Caco-2 (cell line): ENCODE data around the gene EMILIN1. TPM values are rescaled to one million over a fixed set of nuclear protein-coding genes. Genes with fewer than 3 reads are reported as not detected.

Experiments
- BruUV-seq: library from RNA; stranded (reverse); fragments of 400-500 nt; replicated peaks from 2 replicates; lab custom pipeline; 2021; lab: Mats Ljungman, UMichigan
- CTCF ChIA-PET: fragments of 300-600 bp; sonication (Branson Sonifier 250); formaldehyde crosslinking; loops from one replicate; lab custom pipeline; 2022; ENCODE audit warnings: antibody characterized with exemption; lab: Charles Lee
- POLR2A ChIA-PET: fragments of 300-600 bp; sonication (Branson Sonifier 250); formaldehyde crosslinking; loops from one replicate; lab custom pipeline; 2022; ENCODE audit warnings: antibody characterized with exemption; lab: Charles Lee
- DNase-seq, 2 experiments: peaks; one replicate each; pipeline versions ENCODE4 v3.0.0 to v3.0.0-alpha.2; 2020 to 2022
- H3K27me3 ChIP-seq: replicated peaks from 2 replicates; pipeline ENCODE4 v1.6.0; 2011; ENCODE audit warnings: low read length; ENCODE audit not compliant: control insufficient read depth, insufficient read depth
- H3K36me3 ChIP-seq: 2 replicates; pipeline ENCODE4 v1.5.1; 2011; ENCODE audit warnings: low read length; ENCODE audit not compliant: control insufficient read depth, insufficient read depth
- H3K4me1 ChIP-seq: fragments of 250-450 bp; sonication (Bioruptor Pico); 2 replicates; pipeline ENCODE4 v1.5.1; 2020; ENCODE audit warnings: mild to moderate bottlenecking
- H3K4me3 ChIP-seq: 2 replicates; pipeline ENCODE4 v1.5.1; 2011; ENCODE audit warnings: low read depth, mild to moderate bottlenecking, control low read depth, low read length
- H3K9me3 ChIP-seq: fragments of 250-450 bp; sonication (Bioruptor Pico); 2 replicates; pipeline ENCODE4 v1.5.1; 2020; ENCODE audit warnings: mild to moderate bottlenecking, moderate library complexity
- H3K27ac Mint-ChIP-seq: one replicate; pipeline ENCODE4 v1.8.0; 2022; ENCODE audit warnings: mixed read lengths; ENCODE audit not compliant: unreplicated experiment
- H3K27me3 Mint-ChIP-seq: one replicate; pipeline ENCODE4 v1.8.0; 2022; ENCODE audit warnings: mixed read lengths; ENCODE audit not compliant: insufficient read depth, unreplicated experiment
- H3K36me3 Mint-ChIP-seq: one replicate; pipeline ENCODE4 v1.8.0; 2022; ENCODE audit warnings: mild to moderate bottlenecking, mixed read lengths; ENCODE audit not compliant: insufficient read depth, unreplicated experiment
- H3K4me1 Mint-ChIP-seq: one replicate; pipeline ENCODE4 v1.8.0; 2022; ENCODE audit warnings: low read depth, mixed read lengths; ENCODE audit not compliant: unreplicated experiment
- H3K4me3 Mint-ChIP-seq: one replicate; pipeline ENCODE4 v1.8.0; 2022; ENCODE audit warnings: mild to moderate bottlenecking, moderate library complexity, mixed read lengths; ENCODE audit not compliant: unreplicated experiment
- H3K9me3 Mint-ChIP-seq: one replicate; pipeline ENCODE4 v1.8.0; 2022; ENCODE audit warnings: mixed read lengths; ENCODE audit not compliant: unreplicated experiment
- intact Hi-C: fragments of 100-400 bp; cut with micrococcal nuclease; formaldehyde crosslinking; loops from one replicate; pipeline ENCODE4 v1.10.0; 2022; ENCODE audit not compliant: unreplicated experiment
- total RNA-seq: library from RNA; stranded (reverse); gene quantifications from 2 replicates; pipeline ENCODE4 v1.2.3, GENCODE V29; 2022
- TF ChIP-seq, protein P1 (sequence below), 2 experiments: fragments of 200-600 bp in 1 of 2; IDR thresholded peaks; 1 replicate in 1 of 2; 2 replicates in 1 of 2; pipeline versions ENCODE4 v1.5.1 to v1.8.0; 2011 to 2022; ENCODE audit warnings: antibody characterized with exemption in 1 of 2, control low read depth in 1 of 2, inconsistent platforms in 1 of 2, low read depth in 1 of 2, low read length in 1 of 2, mild to moderate bottlenecking in 1 of 2, moderate library complexity in 1 of 2; ENCODE audit not compliant: insufficient read depth in 1 of 2, severe bottlenecking in 1 of 2, unreplicated experiment in 1 of 2

EMILIN1 gene
- total RNA-seq, 1 experiment from 2014 or later = 0.43 TPM

- no peak overlapping the region for H3K27ac Mint-ChIP-seq
- H3K4me3 Mint-ChIP-seq = no peak overlapping the region
- H3K9me3 ChIP-seq = no peaks in the 10 kb centered on the region
- POLR2A ChIA-PET = no interaction called here
- CTCF ChIA-PET = interaction anchor here (0.6 to 1.6 kb wide), 6 partner anchors 13 to 186 kb away, joined by 3 to 8 read pairs (median 4); partner anchors contain the start of gene SLC30A3
- BruUV-seq = no TSS peak
- TF ChIP-seq, protein P1, sequence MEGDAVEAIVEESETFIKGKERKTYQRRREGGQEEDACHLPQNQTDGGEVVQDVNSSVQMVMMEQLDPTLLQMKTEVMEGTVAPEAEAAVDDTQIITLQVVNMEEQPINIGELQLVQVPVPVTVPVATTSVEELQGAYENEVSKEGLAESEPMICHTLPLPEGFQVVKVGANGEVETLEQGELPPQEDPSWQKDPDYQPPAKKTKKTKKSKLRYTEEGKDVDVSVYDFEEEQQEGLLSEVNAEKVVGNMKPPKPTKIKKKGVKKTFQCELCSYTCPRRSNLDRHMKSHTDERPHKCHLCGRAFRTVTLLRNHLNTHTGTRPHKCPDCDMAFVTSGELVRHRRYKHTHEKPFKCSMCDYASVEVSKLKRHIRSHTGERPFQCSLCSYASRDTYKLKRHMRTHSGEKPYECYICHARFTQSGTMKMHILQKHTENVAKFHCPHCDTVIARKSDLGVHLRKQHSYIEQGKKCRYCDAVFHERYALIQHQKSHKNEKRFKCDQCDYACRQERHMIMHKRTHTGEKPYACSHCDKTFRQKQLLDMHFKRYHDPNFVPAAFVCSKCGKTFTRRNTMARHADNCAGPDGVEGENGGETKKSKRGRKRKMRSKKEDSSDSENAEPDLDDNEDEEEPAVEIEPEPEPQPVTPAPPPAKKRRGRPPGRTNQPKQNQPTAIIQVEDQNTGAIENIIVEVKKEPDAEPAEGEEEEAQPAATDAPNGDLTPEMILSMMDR (IDR thresholded peaks at IDR 0.05; ENCODE audit: insufficient read depth in 1 of 2, low read depth in 1 of 2, low read length in 1 of 2, severe bottlenecking in 1 of 2, unreplicated experiment in 1 of 2) = no peak
- no peaks in the 10 kb centered on the region for H3K9me3 Mint-ChIP-seq
- H3K4me1 Mint-ChIP-seq = peaks cover 11% of the 10 kb centered on the region
- H3K36me3 ChIP-seq = no peaks in the 10 kb centered on the region
- H3K36me3 Mint-ChIP-seq = no peaks in the 10 kb centered on the region
- H3K4me1 ChIP-seq = peaks cover 30% of the 10 kb centered on the region
- no peaks in the 10 kb centered on the region for H3K27me3 Mint-ChIP-seq
- DNase-seq = peak in 1 of 2 experiments; percentile 27
- intact Hi-C loops = loop anchor here (10.0 kb wide), 1 partner anchor 191 kb away; the partner anchor contains the start of gene TRIM54
- H3K27me3 ChIP-seq = no peaks in the 10 kb centered on the region
- no peak overlapping the region for H3K4me3 ChIP-seq
These were observed 15.3 kb downstream of the EMILIN1 start for GRCh38 chr2:27093430-27094352.

DNA sequence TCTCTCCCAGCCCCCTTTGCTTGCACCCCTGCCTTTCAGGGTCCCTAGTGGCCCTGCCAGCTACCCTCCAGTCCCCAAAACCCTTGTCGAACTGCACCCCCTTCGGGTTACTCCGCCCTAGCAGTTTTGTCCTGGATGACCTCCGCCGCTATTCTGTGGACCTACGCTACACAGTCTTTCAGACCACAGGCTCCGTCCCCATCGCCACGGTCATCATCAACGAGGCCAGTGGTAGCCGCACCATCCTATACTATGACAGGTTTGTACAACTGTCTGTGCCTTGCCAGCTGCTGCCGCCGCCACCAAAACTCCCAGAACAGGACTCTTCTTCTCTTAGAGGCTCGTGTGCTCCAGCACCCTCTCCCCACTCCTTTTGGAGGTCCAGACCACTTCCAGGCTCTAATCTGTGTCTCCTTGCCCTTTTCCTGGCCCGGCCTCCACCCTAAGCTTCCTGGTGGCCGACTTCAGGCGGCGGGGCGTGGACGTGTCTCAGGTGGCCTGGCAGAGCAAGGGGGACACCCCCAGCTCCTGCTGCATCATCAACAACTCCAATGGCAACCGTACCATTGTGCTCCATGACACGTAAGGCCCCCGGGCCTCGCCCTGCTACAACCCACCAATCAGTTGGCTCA is 16.1 kb downstream of the EMILIN1 start:
- H3K4me3 Mint-ChIP-seq = no peak overlapping the region
- Histone ChIP-seq H3K4me3 (no peak overlapping the region), H3K4me1 (peaks cover 30% of the 10 kb centered on the region), H3K36me3 (no peaks in the 10 kb centered on the region), H3K27me3 (no peaks in the 10 kb centered on the region), H3K9me3 (no peaks in the 10 kb centered on the region)
- POLR2A ChIA-PET = no interaction called here
- peaks cover 11% of the 10 kb centered on the region for H3K4me1 Mint-ChIP-seq
- intact Hi-C loops = loop anchor here (10.0 kb wide), 1 partner anchor 190 kb away; the partner anchor contains the start of gene TRIM54
- CTCF ChIA-PET = interaction anchor here (0.6 to 1.6 kb wide), 5 partner anchors 13 to 186 kb away, joined by 3 to 6 read pairs (median 4); no protein-coding TSS in a partner anchor
- DNase-seq = no peak
- H3K9me3 Mint-ChIP-seq = no peaks in the 10 kb centered on the region
- no peaks in the 10 kb centered on the region for H3K27me3 Mint-ChIP-seq
- H3K27ac Mint-ChIP-seq = no peak overlapping the region
- TF ChIP-seq, protein P1 (IDR thresholded peaks at IDR 0.05; ENCODE audit: insufficient read depth in 1 of 2, low read depth in 1 of 2, low read length in 1 of 2, severe bottlenecking in 1 of 2, unreplicated experiment in 1 of 2) = no peak
- H3K36me3 Mint-ChIP-seq = no peaks in the 10 kb centered on the region
- no TSS peak for BruUV-seq

- Histone ChIP-seq H3K4me3 (no peak overlapping the region), H3K4me1 (peaks cover 30% of the 10 kb centered on the region), H3K27me3 (no peaks in the 10 kb centered on the region), H3K36me3 (no peaks in the 10 kb centered on the region), H3K9me3 (no peaks in the 10 kb centered on the region)
- TF ChIP-seq, protein P1 (IDR thresholded peaks at IDR 0.05; ENCODE audit: insufficient read depth in 1 of 2, low read depth in 1 of 2, low read length in 1 of 2, severe bottlenecking in 1 of 2, unreplicated experiment in 1 of 2) = no peak
- Mint-ChIP-seq H3K36me3 (no peaks in the 10 kb centered on the region), H3K4me3 (peak overlapping the region; percentile 64), H3K27ac (no peak overlapping the region), H3K4me1 (peaks cover 11% of the 10 kb centered on the region), H3K9me3 (no peaks in the 10 kb centered on the region), H3K27me3 (no peaks in the 10 kb centered on the region)
- no peak for DNase-seq
- POLR2A ChIA-PET = interaction anchor here (0.6 kb wide), 1 partner anchor 8 kb away, joined by 4 read pairs; no protein-coding TSS in a partner anchor
- CTCF ChIA-PET = interaction anchor here (0.9 to 5.6 kb wide), 3 partner anchors 45 to 184 kb away, joined by 3 to 43 read pairs (median 4); no protein-coding TSS in a partner anchor
- intact Hi-C loops = loop anchor here (5.0 to 10.0 kb wide), 2 partner anchors 117 to 189 kb away; partner anchors contain the start of genes ATRAID, SLC5A6 and TRIM54
- no TSS peak for BruUV-seq
These were observed 17.0 kb downstream of the EMILIN1 start for GRCh38 chr2:27095427-27095744.
